RPMI8226 (cell line): Measurements from ENCODE around the gene AFAP1.

Source experiments
- DNase-seq: peaks from one replicate; pipeline ENCODE4 v3.0.0-alpha.2; 2015

Gene AFAP1

GRCh38 chr4:7733801-7734650, 205.6 kb downstream of the AFAP1 start:
- no peak for DNase-seq

DNA sequence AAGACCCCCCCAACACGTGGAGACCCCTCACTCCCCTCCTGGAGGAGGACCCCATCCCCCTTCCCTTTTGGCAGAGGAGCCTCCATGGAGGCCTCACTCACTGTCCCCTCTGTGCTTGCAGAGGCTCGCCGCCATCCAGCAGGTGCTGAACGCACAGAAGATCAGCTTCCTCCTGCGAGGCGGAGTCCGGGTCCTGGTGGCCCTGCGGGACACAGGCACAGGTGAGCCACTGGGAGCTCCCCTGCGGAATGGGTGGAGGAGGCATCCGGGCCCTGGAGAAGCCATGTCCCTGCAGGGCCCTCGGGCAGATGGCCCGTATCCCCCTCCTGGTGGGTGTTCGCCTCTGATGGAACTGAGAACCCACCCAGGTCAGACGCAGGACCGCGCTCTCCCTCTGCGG, 206.5 kb downstream of the AFAP1 start:
- DNase-seq = no peak

GRCh38 chr4:7732263-7732662, 207.4 kb downstream of the AFAP1 start:
- DNase-seq = no peak

DNA sequence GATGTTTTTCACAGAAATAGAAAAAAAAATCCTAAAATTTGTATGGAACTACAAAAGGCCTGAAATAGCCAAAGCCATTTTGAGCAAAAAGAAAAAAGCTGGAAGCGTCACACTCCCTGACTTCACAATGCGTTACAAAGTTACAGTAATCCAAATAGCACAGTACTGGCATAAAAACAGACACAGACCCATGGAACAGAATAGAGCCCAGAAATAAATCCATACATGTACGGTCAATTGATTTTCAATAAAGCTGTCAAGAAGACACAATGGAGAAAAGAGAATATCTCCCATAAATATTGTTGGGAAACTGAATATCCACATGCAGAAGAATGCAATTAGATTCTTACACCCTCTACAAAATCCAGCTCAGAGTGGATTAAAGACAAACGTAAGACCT, 208.2 kb downstream of the AFAP1 start:
- DNase-seq = no peak

GRCh38 chr4:7727749-7728148, 211.9 kb downstream of the AFAP1 start:
- no peak for DNase-seq

DNA sequence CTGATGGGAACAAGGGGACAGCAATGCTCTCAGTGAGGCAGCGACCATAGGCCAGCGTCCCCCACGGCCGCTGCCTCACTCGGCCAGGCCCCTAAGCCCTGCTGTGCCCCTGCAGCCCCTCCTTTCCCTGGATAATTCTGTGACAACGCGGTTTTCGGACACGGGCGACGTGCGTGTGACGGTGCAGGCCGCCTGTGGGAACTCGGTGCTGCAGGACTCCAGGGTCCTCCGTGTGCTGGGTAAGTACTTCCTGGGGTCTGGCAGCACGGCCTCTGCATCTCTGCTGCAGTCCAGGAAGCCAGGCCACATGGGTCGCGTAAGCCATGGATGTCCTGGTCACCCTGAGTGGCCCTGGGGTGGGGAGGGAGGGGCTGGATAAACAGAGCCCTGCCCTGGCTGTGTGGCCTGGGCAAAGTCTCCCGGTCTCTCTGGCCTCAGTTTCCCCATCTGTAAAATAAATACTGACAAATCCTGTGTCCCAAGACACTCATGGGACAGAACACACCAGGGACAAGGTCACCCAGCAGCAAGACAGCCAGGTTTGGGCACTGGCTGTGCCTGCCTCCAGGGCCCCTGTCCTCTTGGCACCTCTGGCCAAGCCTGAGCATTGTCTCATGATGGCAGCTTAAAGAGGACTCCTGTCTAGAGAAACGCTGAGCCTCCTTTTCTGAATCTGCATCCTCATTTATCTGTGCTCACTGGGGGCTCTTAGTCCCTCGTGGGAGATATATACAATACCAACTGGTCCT, 212.8 kb downstream of the AFAP1 start:
- no peak for DNase-seq

- DNase-seq = no peak
These were observed 213.7 kb downstream of the AFAP1 start for GRCh38 chr4:7725951-7726350.

- DNase-seq = no peak
These were observed 216.0 kb downstream of the AFAP1 start for GRCh38 chr4:7723625-7724024.

DNA sequence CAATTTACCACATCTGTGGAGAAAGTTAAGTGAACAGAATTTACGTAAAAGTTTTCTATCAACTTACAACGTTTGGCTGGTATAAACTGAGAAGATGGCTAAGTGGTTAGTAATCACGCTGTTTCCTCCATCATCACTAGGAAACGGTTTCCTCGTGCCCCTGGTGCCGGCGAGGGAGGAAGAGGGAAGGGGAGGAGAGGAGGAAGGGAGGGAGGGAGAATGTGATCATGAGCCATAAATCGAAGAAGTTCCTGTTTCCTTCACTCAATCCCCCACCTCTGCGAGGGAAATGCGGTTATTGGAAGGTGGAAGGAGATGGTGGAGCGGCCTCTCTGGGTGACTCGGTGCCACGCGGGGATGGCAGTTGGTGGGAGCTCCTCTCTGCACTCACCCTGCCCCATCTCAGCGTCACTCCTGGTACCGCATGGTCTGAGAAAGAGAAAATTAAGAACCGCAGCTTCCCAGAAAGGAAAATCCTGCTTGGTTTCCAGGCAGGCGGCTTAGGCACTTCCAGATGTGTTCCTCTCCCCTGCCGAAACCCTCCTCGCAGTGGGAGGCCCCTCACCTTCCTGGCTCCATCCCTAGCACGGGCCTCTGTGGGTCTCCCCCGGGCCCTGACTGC, 216.8 kb downstream of the AFAP1 start:
- no peak for DNase-seq

DNA sequence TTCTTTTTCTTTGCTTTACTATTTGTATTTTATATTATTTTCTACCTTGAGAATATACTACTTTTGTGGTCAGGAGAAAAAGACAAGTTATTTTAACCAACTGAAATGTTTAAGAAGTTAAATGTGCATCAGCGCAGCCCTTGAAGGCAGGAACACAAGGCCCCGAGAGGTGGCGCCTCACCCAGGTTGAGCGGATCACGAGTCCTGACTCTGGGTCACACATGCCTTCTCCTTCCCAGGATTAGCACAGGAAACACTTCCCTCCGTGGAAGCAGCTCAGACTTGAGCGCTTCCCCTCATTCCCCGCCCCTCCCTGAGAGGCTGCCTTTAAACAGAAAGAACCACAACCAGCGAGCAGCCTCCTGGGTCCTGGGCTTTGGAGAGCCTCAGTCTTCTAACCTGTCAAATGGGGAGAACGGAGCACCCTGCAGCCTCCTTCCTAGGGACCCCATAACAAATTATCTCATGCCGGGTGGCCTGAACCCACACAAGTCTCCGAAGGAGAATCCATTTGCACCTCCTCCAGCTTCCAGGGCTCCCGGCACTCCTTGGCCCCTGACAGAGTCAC, 217.6 kb downstream of the AFAP1 start:
- DNase-seq = peak; percentile 15

- peak; percentile 50 for DNase-seq
These were observed 220.1 kb downstream of the AFAP1 start for GRCh38 chr4:7719354-7720174.

GRCh38 chr4:7717946-7718490, 221.6 kb downstream of the AFAP1 start:
- no peak for DNase-seq

- no peak for DNase-seq
These were observed 222.5 kb downstream of the AFAP1 start for GRCh38 chr4:7717161-7717560.

DNA sequence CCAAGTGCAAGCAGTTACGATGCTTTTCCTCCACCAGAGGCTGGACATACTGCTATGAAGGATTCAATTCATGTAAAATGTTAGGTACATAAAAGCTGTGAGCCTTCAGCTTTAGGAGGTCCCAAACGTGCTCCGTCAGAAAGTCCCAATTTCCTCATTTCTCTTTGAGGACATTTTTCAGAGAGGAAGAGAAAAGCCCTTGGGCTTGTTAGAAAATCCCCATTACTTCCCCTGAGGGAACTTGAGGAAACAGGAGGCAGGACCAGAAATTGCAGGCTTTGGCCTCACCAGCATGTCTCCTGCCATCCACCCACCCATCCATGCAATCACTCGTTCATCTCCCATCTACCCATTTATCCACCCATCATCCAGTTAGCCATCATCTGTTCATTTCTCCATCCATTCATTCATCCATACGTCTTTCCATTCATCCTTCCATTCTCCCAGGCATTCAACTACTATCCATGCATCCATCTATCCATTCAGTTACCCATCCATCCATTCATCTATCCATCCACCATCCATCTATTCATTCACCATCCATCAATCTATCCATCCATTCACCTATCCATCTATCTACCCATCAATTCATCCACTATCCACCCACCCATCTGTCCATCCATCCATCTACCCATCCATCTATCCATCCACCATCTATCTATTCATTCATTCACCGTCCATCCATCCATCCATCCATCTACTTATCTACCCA, 223.5 kb downstream of the AFAP1 start:
- DNase-seq = no peak

- DNase-seq = no peak
These were observed 224.2 kb downstream of the AFAP1 start for GRCh38 chr4:7715271-7716009.

- no peak for DNase-seq
These were observed 224.9 kb downstream of the AFAP1 start for GRCh38 chr4:7714738-7715137.

DNA sequence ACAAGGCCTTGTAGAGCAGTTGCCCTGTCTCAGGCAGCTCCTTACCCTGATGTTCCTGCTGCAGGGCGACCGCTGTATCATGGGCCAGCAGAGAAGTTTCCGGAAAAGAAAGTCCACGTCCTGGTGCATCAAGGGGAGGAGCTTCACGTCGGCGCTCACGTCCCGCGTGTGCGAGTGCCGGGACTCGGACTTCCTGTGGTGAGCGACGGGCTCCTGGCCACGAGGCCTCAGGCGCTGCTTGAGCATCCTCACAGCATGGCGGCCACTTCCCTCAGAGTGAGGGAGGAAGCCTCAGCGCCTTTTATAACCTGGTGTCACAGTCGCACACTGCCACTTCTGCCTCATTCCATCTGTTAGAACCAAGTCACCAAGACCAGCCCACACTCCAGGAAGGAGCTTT, 225.5 kb downstream of the AFAP1 start:
- no peak for DNase-seq

DNA sequence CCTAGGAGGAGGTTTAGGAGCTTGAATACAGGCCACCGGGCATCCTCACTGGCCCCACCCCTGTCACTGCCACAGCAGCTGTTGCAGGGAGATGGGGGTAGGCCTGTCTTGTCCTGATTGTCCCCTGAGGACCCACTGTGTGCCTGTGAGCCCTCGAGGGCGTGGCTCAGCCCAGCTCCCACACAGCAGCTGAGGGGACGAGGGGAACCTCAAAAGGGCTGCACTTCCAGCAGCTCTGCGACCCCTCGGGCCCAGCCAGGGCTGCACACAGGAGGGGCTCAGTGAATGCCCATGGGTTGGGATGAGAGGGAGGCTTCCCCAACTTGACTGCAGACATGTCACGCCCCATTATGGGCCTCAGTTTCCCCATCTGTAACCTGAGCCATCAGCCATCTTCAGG, 225.9 kb downstream of the AFAP1 start:
- no peak for DNase-seq

DNA sequence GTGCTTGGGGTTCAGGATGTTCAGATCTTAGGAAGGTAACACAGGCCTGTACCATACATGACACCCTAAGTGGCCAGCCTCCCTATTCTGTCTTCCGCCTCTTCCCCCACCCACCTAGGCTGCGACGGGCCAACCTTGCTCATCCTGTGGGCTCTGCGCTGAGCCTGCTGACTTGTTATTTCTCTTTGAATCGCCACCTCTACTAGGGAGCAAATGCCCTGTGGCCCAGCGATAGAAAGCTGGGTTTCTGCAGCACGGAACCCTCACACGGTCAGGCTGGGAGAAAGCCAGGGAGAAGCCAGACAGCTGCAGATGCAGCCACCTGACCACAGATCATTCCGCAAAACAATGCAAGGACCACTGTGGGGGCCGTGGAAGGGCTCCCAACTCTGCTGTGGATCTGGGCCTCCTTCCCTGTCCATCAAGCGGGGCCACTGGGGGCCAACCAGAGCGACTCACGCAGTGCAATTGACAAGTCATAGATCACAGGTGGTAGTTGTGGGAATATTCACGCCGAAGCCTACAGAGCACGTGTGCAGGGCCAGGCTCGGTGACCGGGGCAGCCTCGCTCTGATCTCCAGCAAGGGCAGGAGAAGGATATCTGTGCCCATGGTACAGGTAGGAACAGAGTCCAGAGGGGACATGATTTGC, 227.5 kb downstream of the AFAP1 start:
- DNase-seq = no peak

GRCh38 chr4:7711307-7711963, 228.2 kb downstream of the AFAP1 start:
- DNase-seq = no peak
